ENCODE data around the gene TVP23C.
"Not testable (repeated sequence)": the region's sequence is repeated elsewhere in the genome, so short reads cannot be mapped to it uniquely, and the experiment has no call there.

TVP23C gene

GRCh38 chr17:15573870-15574269, 10.6 kb upstream of the TVP23C start:
- not testable (repeated sequence) for H3K9me3 ChIP-seq (ENCODE audit: control insufficient read depth, low read length); H3K27ac ChIP-seq (ENCODE audit: insufficient read depth, low read length, poor library complexity, severe bottlenecking); DNase-seq; H3K4me1 ChIP-seq (ENCODE audit: control insufficient read depth, insufficient read depth, low read length, poor library complexity, severe bottlenecking); H3K36me3 ChIP-seq (ENCODE audit: control insufficient read depth, insufficient read depth, low read length); H3K4me3 ChIP-seq (ENCODE audit: insufficient read depth, low read depth, low read length, poor library complexity, severe bottlenecking); H3K27me3 ChIP-seq (replicated peaks; ENCODE audit: control insufficient read depth, insufficient read depth, low read length, poor library complexity, severe bottlenecking)

- peak overlapping the region; percentile 42 for H3K27ac ChIP-seq (ENCODE audit: insufficient read depth, low read length, poor library complexity, severe bottlenecking)
- H3K27me3 ChIP-seq (replicated peaks; ENCODE audit: control insufficient read depth, insufficient read depth, low read length, poor library complexity, severe bottlenecking); H3K9me3 ChIP-seq (ENCODE audit: control insufficient read depth, low read length); H3K36me3 ChIP-seq (ENCODE audit: control insufficient read depth, insufficient read depth, low read length); H3K4me1 ChIP-seq (ENCODE audit: control insufficient read depth, insufficient read depth, low read length, poor library complexity, severe bottlenecking): not testable (repeated sequence)
- DNase-seq = peak in 1 of 3 donors; percentile 1
- H3K4me3 ChIP-seq (ENCODE audit: insufficient read depth, low read depth, low read length, poor library complexity, severe bottlenecking) = peak overlapping the region; percentile 74
Observed at GRCh38 chr17:15562613-15563374, 489 bp downstream of the TVP23C start.

- H3K9me3 ChIP-seq (ENCODE audit: control insufficient read depth, low read length); H3K36me3 ChIP-seq (ENCODE audit: control insufficient read depth, insufficient read depth, low read length); H3K4me3 ChIP-seq (ENCODE audit: insufficient read depth, low read depth, low read length, poor library complexity, severe bottlenecking); H3K4me1 ChIP-seq (ENCODE audit: control insufficient read depth, insufficient read depth, low read length, poor library complexity, severe bottlenecking); DNase-seq; H3K27me3 ChIP-seq (replicated peaks; ENCODE audit: control insufficient read depth, insufficient read depth, low read length, poor library complexity, severe bottlenecking); H3K27ac ChIP-seq (ENCODE audit: insufficient read depth, low read length, poor library complexity, severe bottlenecking): not testable (repeated sequence)
Observed at GRCh38 chr17:15561439-15561838, 1.8 kb downstream of the TVP23C start.

GRCh38 chr17:15558403-15559105, 4.7 kb downstream of the TVP23C start:
- DNase-seq; H3K4me3 ChIP-seq (ENCODE audit: insufficient read depth, low read depth, low read length, poor library complexity, severe bottlenecking); H3K27ac ChIP-seq (ENCODE audit: insufficient read depth, low read length, poor library complexity, severe bottlenecking); H3K36me3 ChIP-seq (ENCODE audit: control insufficient read depth, insufficient read depth, low read length); H3K9me3 ChIP-seq (ENCODE audit: control insufficient read depth, low read length); H3K4me1 ChIP-seq (ENCODE audit: control insufficient read depth, insufficient read depth, low read length, poor library complexity, severe bottlenecking); H3K27me3 ChIP-seq (replicated peaks; ENCODE audit: control insufficient read depth, insufficient read depth, low read length, poor library complexity, severe bottlenecking): not testable (repeated sequence)

DNA sequence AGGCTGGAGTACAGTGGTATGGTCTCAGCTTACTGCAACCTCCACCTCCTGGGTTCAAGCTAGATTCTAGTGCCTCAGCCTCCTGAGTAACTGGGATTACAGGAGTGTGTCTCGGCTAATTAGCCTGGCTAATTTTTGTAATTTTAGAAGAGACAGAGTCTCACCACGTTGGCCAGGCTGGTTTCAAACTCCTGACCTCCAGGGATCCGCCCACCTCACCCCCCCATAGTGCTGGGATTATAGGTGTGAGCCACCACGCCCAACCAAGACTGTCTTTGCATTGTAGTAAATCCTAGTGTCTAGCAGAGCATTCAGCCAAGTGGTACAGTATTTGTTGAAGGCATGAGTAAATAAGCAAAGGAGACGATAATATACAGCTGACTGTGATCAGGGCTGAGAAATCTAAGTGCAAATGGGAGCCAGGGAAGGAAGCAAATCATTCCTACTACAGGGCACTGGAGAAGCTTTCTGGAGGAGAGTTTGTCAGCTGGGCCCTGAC, 5.9 kb downstream of the TVP23C start:
- not testable (repeated sequence) for H3K4me3 ChIP-seq (ENCODE audit: insufficient read depth, low read depth, low read length, poor library complexity, severe bottlenecking); H3K4me1 ChIP-seq (ENCODE audit: control insufficient read depth, insufficient read depth, low read length, poor library complexity, severe bottlenecking)

DNA sequence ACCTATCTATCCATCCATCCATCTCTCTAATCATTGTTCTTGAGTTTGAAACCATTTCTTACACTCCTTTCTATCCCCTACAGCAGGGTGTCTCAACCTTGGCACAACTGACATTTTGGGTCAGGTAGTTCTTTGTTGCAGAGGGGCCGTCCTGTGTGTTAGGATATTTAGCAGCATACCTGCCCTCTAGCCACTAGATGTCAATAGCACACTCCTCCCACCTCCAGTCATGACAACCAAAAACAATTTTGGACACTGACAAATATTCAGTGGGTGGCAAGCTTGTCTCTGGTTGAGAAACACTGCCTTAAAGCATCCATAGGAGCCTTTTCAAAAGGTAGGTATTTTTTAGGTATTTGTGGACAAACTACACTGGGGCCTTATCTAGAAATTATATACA, 10.4 kb downstream of the TVP23C start:
- H3K27me3 ChIP-seq (replicated peaks; ENCODE audit: control insufficient read depth, insufficient read depth, low read length, poor library complexity, severe bottlenecking); DNase-seq: not testable (repeated sequence)

More for the DNA sequence above, 5.9 kb downstream of the TVP23C start:
- H3K9me3 ChIP-seq (ENCODE audit: control insufficient read depth, low read length); DNase-seq; H3K27me3 ChIP-seq (replicated peaks; ENCODE audit: control insufficient read depth, insufficient read depth, low read length, poor library complexity, severe bottlenecking); H3K27ac ChIP-seq (ENCODE audit: insufficient read depth, low read length, poor library complexity, severe bottlenecking); H3K36me3 ChIP-seq (ENCODE audit: control insufficient read depth, insufficient read depth, low read length): not testable (repeated sequence)

GRCh38 chr17:15549552-15549951, 13.7 kb downstream of the TVP23C start:
- not testable (repeated sequence) for H3K4me1 ChIP-seq (ENCODE audit: control insufficient read depth, insufficient read depth, low read length, poor library complexity, severe bottlenecking); H3K9me3 ChIP-seq (ENCODE audit: control insufficient read depth, low read length); H3K27me3 ChIP-seq (replicated peaks; ENCODE audit: control insufficient read depth, insufficient read depth, low read length, poor library complexity, severe bottlenecking); H3K27ac ChIP-seq (ENCODE audit: insufficient read depth, low read length, poor library complexity, severe bottlenecking); H3K4me3 ChIP-seq (ENCODE audit: insufficient read depth, low read depth, low read length, poor library complexity, severe bottlenecking); DNase-seq; H3K36me3 ChIP-seq (ENCODE audit: control insufficient read depth, insufficient read depth, low read length)

More for the DNA sequence above, 10.4 kb downstream of the TVP23C start:
- not testable (repeated sequence) for H3K9me3 ChIP-seq (ENCODE audit: control insufficient read depth, low read length); H3K36me3 ChIP-seq (ENCODE audit: control insufficient read depth, insufficient read depth, low read length); H3K4me3 ChIP-seq (ENCODE audit: insufficient read depth, low read depth, low read length, poor library complexity, severe bottlenecking); H3K4me1 ChIP-seq (ENCODE audit: control insufficient read depth, insufficient read depth, low read length, poor library complexity, severe bottlenecking); H3K27ac ChIP-seq (ENCODE audit: insufficient read depth, low read length, poor library complexity, severe bottlenecking)

- not testable (repeated sequence) for H3K36me3 ChIP-seq (ENCODE audit: control insufficient read depth, insufficient read depth, low read length); H3K9me3 ChIP-seq (ENCODE audit: control insufficient read depth, low read length); H3K27me3 ChIP-seq (replicated peaks; ENCODE audit: control insufficient read depth, insufficient read depth, low read length, poor library complexity, severe bottlenecking); DNase-seq; H3K4me1 ChIP-seq (ENCODE audit: control insufficient read depth, insufficient read depth, low read length, poor library complexity, severe bottlenecking); H3K4me3 ChIP-seq (ENCODE audit: insufficient read depth, low read depth, low read length, poor library complexity, severe bottlenecking); H3K27ac ChIP-seq (ENCODE audit: insufficient read depth, low read length, poor library complexity, severe bottlenecking)
Observed at GRCh38 chr17:15546604-15547003, 16.7 kb downstream of the TVP23C start.

GRCh38 chr17:15540371-15541219, 22.7 kb downstream of the TVP23C start:
- H3K36me3 ChIP-seq (ENCODE audit: control insufficient read depth, insufficient read depth, low read length); DNase-seq; H3K4me3 ChIP-seq (ENCODE audit: insufficient read depth, low read depth, low read length, poor library complexity, severe bottlenecking); H3K4me1 ChIP-seq (ENCODE audit: control insufficient read depth, insufficient read depth, low read length, poor library complexity, severe bottlenecking); H3K27me3 ChIP-seq (replicated peaks; ENCODE audit: control insufficient read depth, insufficient read depth, low read length, poor library complexity, severe bottlenecking); H3K9me3 ChIP-seq (ENCODE audit: control insufficient read depth, low read length); H3K27ac ChIP-seq (ENCODE audit: insufficient read depth, low read length, poor library complexity, severe bottlenecking): not testable (repeated sequence)
